ENCODE data around the gene TCP1. TPM values are rescaled to one million over a fixed set of nuclear protein-coding genes. Genes with fewer than 3 reads are reported as not detected.

TCP1 gene
- total and polyA plus RNA-seq, 2 donors from 2014 or later = 121 to 130 TPM

GRCh38 chr6:159806021-159806458, 16.6 kb upstream of the TCP1 start:
- Histone ChIP-seq H3K27me3 (ENCODE audit: control insufficient read depth, insufficient read depth, low read length) (no peaks in the 10 kb centered on the region), H3K4me1 (ENCODE audit: control insufficient read depth in 2 of 3, insufficient read depth in 2 of 3, low read depth in 1 of 3, low read length in 3 of 3) (no peaks in the 10 kb centered on the region), H3K4me3 (ENCODE audit: low read length in 3 of 3) (no peak overlapping the region), H3K36me3 (ENCODE audit: control insufficient read depth in 2 of 3, insufficient read depth in 3 of 3, low read length in 3 of 3) (no peaks in the 10 kb centered on the region), H3K27ac (ENCODE audit: low read depth in 2 of 2, low read length in 2 of 2) (no peak overlapping the region), H3K9me3 (ENCODE audit: control insufficient read depth in 2 of 3, insufficient read depth in 1 of 3, low read length in 3 of 3) (no peaks in the 10 kb centered on the region), H3K9ac (ENCODE audit: low read length in 3 of 3) (no peak overlapping the region)
- intact Hi-C loops (cut with DNase I) = no loop called here
- no peak for TF ChIP-seq CTCF (IDR thresholded peaks at IDR 0.05; ENCODE audit: borderline replicate concordance, extremely low read depth, insufficient read depth)
- FAIRE-seq (no peak), DNase-seq (no peak)

GRCh38 chr6:159805440-159806020, 16.1 kb upstream of the TCP1 start:
- no peaks in the 10 kb centered on the region for H3K36me3 ChIP-seq (ENCODE audit: control insufficient read depth in 2 of 3, insufficient read depth in 3 of 3, low read length in 3 of 3)
- no peak for FAIRE-seq
- TF ChIP-seq CTCF (IDR thresholded peaks at IDR 0.05; ENCODE audit: borderline replicate concordance, extremely low read depth, insufficient read depth) = no peak
- no peak overlapping the region for H3K27ac ChIP-seq (ENCODE audit: low read depth in 2 of 2, low read length in 2 of 2)
- no peak for DNase-seq
- H3K9ac ChIP-seq (ENCODE audit: low read length in 3 of 3) = no peak overlapping the region
- no peak overlapping the region for H3K4me3 ChIP-seq (ENCODE audit: low read length in 3 of 3)
- no peaks in the 10 kb centered on the region for H3K4me1 ChIP-seq (ENCODE audit: control insufficient read depth in 2 of 3, insufficient read depth in 2 of 3, low read depth in 1 of 3, low read length in 3 of 3)
- no peaks in the 10 kb centered on the region for H3K9me3 ChIP-seq (ENCODE audit: control insufficient read depth in 2 of 3, insufficient read depth in 1 of 3, low read length in 3 of 3)
- H3K27me3 ChIP-seq (ENCODE audit: control insufficient read depth, insufficient read depth, low read length) = no peaks in the 10 kb centered on the region
- intact Hi-C loops (cut with DNase I) = no loop called here

GRCh38 chr6:159804504-159804903, 15.1 kb upstream of the TCP1 start:
- Histone ChIP-seq H3K27ac (ENCODE audit: low read depth in 2 of 2, low read length in 2 of 2) (no peak overlapping the region), H3K9me3 (ENCODE audit: control insufficient read depth in 2 of 3, insufficient read depth in 1 of 3, low read length in 3 of 3) (no peaks in the 10 kb centered on the region), H3K27me3 (ENCODE audit: control insufficient read depth, insufficient read depth, low read length) (no peaks in the 10 kb centered on the region), H3K9ac (ENCODE audit: low read length in 3 of 3) (no peak overlapping the region), H3K4me3 (ENCODE audit: low read length in 3 of 3) (no peak overlapping the region), H3K36me3 (ENCODE audit: control insufficient read depth in 2 of 3, insufficient read depth in 3 of 3, low read length in 3 of 3) (peaks cover 0 to under 1% (median 0%) of the 10 kb centered on the region in 3 donors), H3K4me1 (ENCODE audit: control insufficient read depth in 2 of 3, insufficient read depth in 2 of 3, low read depth in 1 of 3, low read length in 3 of 3) (no peaks in the 10 kb centered on the region)
- intact Hi-C loops (cut with DNase I) = no loop called here
- FAIRE-seq (no peak), DNase-seq (no peak)
- TF ChIP-seq CTCF (IDR thresholded peaks at IDR 0.05; ENCODE audit: borderline replicate concordance, extremely low read depth, insufficient read depth) = no peak

GRCh38 chr6:159801935-159802334, 12.5 kb upstream of the TCP1 start:
- intact Hi-C loops (cut with DNase I) = no loop called here
- DNase-seq (no peak), FAIRE-seq (no peak)
- no peak overlapping the region for H3K4me3 ChIP-seq (ENCODE audit: low read length in 3 of 3)
- no peaks in the 10 kb centered on the region for H3K27me3 ChIP-seq (ENCODE audit: control insufficient read depth, insufficient read depth, low read length)
- H3K27ac ChIP-seq (ENCODE audit: low read depth in 2 of 2, low read length in 2 of 2) = no peak overlapping the region
- H3K36me3 ChIP-seq (ENCODE audit: control insufficient read depth in 2 of 3, insufficient read depth in 3 of 3, low read length in 3 of 3) = peaks cover 0 to 21% (median 17%) of the 10 kb centered on the region in 3 donors
- TF ChIP-seq CTCF (IDR thresholded peaks at IDR 0.05; ENCODE audit: borderline replicate concordance, extremely low read depth, insufficient read depth) = no peak
- H3K9ac ChIP-seq (ENCODE audit: low read length in 3 of 3) = no peak overlapping the region
- H3K4me1 ChIP-seq (ENCODE audit: control insufficient read depth in 2 of 3, insufficient read depth in 2 of 3, low read depth in 1 of 3, low read length in 3 of 3) = no peaks in the 10 kb centered on the region
- no peaks in the 10 kb centered on the region for H3K9me3 ChIP-seq (ENCODE audit: control insufficient read depth in 2 of 3, insufficient read depth in 1 of 3, low read length in 3 of 3)
